GM12892 (cell line): ENCODE data around the gene OXSR1.
"Not testable (repeated sequence)": the region's sequence is repeated elsewhere in the genome, so short reads cannot be mapped to it uniquely, and the experiment has no call there.

ENCODE experiments used
- DNase-seq: peaks from one replicate; pipeline ENCODE4 v3.0.0; 2011; ENCODE audit not compliant: insufficient read length
- FAIRE-seq: peaks from 2 replicates; lab custom pipeline; 2011; peaks lifted over from hg19 to GRCh38; lab: Jason Lieb, UNC
- POLR2A ChIP-seq: IDR thresholded peaks from 2 replicates; pipeline ENCODE4 v1.6.1; 2011; ENCODE audit warnings: low read depth, low read length, control low read depth
- POLR2AphosphoS5 ChIP-seq: IDR thresholded peaks from 2 replicates; pipeline ENCODE4 v1.6.1; 2011; ENCODE audit warnings: low read depth, low read length, control low read depth
- TAF1 ChIP-seq: IDR thresholded peaks from 2 replicates; pipeline ENCODE4 v1.6.1; 2011; ENCODE audit warnings: low read depth, mild to moderate bottlenecking, control low read depth, low read length, borderline replicate concordance

The OXSR1 gene

GRCh38 chr3:38164643-38164951 lies 740 bp upstream of the OXSR1 start:
- FAIRE-seq, result no peak
- DNase-seq, result no peak
- TF ChIP-seq TAF1, result no peak
- TF ChIP-seq POLR2AphosphoS5, result no peak

GRCh38 chr3:38165722-38166387 lies 518 bp downstream of the OXSR1 start:
- DNase-seq (no peak), FAIRE-seq (no peak)

GRCh38 chr3:38167591-38167990 lies 2.3 kb downstream of the OXSR1 start:
- DNase-seq (no peak), FAIRE-seq (no peak)
- TF ChIP-seq POLR2AphosphoS5 (no peak), POLR2A (no peak), TAF1 (no peak)

More at GRCh38 chr3:38165722-38166387, 518 bp downstream of the OXSR1 start:
- TF ChIP-seq POLR2AphosphoS5 (no peak), TAF1 (no peak), POLR2A (no peak)

GRCh38 chr3:38168151-38169026 lies 3.1 kb downstream of the OXSR1 start:
- no peak for DNase-seq
- FAIRE-seq, result no peak
- no peak for TF ChIP-seq POLR2AphosphoS5
- TF ChIP-seq TAF1, result no peak
- no peak for TF ChIP-seq POLR2A

DNA sequence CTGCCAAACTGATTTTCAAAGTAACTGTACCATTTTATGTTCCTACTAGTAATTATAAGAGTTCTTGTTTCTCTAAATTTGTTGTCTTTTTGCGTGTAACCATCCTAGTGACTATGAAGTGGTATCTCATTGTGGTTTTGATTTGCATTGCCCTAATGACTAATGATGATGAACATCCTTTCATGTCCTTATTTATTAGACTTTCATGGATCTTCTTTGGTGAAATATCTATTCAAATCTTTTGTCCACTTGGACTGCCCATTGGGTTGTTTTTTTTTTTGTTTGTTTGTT lies 3.6 kb downstream of the OXSR1 start:
- FAIRE-seq, result no peak
- DNase-seq, result no peak
- TF ChIP-seq POLR2AphosphoS5 (no peak), TAF1 (no peak), POLR2A (no peak)

- FAIRE-seq, result no peak
Observed at GRCh38 chr3:38170722-38171121, 5.4 kb downstream of the OXSR1 start.

DNA sequence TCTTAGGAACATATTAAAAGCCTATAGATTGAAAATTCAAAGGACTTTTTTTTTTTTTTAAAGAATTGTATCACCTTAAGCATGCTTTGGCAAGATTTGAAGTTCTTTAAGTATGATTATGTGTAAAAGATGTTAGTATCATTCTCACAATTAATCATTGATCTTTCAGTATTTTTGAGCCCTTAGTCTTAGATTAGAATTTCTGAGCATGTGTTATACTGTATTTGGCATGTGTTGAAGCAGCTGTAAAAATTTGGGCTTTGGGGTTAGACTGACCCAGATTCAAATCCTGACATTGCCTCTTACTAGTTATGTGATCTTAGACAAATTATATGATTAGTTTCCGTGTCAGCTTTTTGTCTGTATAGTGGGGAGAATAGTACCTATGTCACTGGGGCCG lies 6.3 kb downstream of the OXSR1 start:
- DNase-seq (no peak), FAIRE-seq (no peak)
- TF ChIP-seq POLR2AphosphoS5, result no peak
- TF ChIP-seq POLR2A, result no peak
- no peak for TF ChIP-seq TAF1

More at GRCh38 chr3:38170722-38171121, 5.4 kb downstream of the OXSR1 start:
- TF ChIP-seq POLR2A, result no peak
- no peak for TF ChIP-seq POLR2AphosphoS5
- TF ChIP-seq TAF1, result no peak
- no peak for DNase-seq

GRCh38 chr3:38173834-38174418 lies 8.6 kb downstream of the OXSR1 start:
- TF ChIP-seq POLR2A, result no peak
- TF ChIP-seq POLR2AphosphoS5, result no peak
- no peak for TF ChIP-seq TAF1
- FAIRE-seq (peak; percentile 80), DNase-seq (no peak)

- no peak for TF ChIP-seq POLR2A
- FAIRE-seq (no peak), DNase-seq (no peak)
Observed at GRCh38 chr3:38177181-38177580, 11.8 kb downstream of the OXSR1 start.

DNA sequence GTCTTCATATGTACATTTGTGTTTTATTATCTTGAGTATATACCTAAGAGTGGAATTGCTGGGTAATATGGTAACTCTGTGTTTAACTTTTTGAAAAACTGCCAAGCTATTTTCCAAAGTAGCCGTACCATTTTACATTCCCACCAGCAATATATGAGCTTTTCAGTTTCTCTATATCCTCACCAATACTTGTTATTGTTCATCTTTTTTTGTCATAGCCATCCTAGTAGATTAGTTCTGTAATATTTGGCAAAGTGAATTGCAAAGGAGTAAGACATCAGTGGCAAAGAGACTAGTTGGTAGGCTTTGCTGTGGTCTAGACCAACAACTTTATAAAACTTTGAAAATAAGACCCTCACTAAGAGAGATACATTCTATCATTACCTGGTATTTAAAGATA lies 21.4 kb downstream of the OXSR1 start:
- FAIRE-seq (no peak), DNase-seq (no peak)
- TF ChIP-seq POLR2A (no peak), TAF1 (no peak), POLR2AphosphoS5 (no peak)

DNA sequence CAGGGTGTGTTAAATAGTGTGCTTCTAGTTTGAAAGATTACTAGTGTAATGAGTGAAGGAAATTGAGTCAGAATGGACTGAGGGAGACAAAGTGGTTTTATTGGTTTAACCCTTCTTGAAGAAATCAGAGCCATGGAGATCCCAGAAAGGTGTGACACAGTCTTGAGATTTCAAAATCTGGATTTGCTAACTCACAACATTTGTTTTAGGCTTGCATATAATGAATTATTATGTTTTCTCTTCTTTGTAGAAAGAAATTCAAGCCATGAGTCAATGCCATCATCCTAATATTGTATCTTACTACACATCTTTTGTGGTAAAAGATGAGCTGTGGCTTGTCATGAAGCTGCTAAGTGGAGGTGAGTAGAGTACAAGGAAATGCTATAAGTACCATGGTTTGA lies 25.1 kb downstream of the OXSR1 start:
- no peak for FAIRE-seq
- TF ChIP-seq POLR2A (no peak), POLR2AphosphoS5 (no peak), TAF1 (no peak)
- DNase-seq, result no peak

DNA sequence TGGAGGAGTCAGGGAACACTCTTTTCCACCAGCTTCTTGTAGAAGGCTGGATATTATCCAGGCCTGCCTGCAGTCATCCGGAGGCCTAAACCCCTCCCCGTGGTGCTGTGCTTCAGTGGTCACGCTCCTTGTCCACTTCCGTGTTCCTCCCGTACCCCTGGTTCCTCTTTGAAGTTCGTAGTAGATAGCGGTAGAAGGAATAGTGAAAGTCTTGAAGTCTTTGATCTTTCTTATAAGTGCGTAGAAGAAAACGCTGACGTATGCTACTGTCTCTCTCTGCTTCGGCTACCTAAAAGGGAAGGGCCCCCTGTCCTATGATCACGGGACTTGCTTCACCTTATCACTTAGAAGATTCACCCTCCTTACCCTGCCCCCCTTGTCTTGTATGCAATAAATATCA lies 37.6 kb downstream of the OXSR1 start:
- not testable (repeated sequence) for FAIRE-seq, DNase-seq
